ENCODE measurements around the gene TCEANC. TPM values are rescaled to one million over a fixed set of nuclear protein-coding genes. Genes with fewer than 3 reads are reported as not detected.
"Not testable (repeated sequence)": the region's sequence is repeated elsewhere in the genome, so short reads cannot be mapped to it uniquely, and the experiment has no call there.

TCEANC gene
- total RNA-seq, 2 experiments from 2014 or later: 4.3 to 4.6 TPM

DNA sequence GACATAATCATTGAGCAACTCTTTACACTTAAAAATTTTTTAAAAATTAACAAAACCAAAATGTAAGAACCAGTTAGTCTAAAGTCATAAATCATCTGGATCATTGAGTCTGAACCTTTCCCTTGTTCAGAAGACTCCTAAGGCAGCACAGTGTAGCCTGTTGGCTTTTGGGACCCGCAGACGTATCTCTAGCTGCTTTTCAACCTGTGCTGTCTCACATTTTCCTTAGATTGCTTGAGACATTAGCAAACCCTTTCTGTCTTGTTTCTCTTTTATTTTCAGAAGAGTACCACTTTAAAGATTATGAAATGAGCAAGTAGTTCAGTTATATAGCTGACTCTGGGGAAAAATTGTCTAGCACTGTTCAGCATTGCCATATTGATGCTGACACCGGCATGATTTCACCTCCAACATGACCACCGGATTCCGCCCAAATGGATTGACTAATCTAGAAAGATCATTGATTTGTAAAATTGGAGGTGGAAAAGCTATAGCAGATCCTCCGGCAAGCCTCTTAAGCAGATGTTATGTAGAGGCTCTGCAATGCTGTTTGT is 8.9 kb downstream of the TCEANC start:
- POLR2A ChIA-PET: interaction anchor here (0.8 to 2.0 kb wide), 6 partner anchors 8 to 368 kb away, joined by 3 to 31 read pairs (median 6); partner anchors contain the start of genes GEMIN8, OFD1, RAB9A and TCEANC

DNA sequence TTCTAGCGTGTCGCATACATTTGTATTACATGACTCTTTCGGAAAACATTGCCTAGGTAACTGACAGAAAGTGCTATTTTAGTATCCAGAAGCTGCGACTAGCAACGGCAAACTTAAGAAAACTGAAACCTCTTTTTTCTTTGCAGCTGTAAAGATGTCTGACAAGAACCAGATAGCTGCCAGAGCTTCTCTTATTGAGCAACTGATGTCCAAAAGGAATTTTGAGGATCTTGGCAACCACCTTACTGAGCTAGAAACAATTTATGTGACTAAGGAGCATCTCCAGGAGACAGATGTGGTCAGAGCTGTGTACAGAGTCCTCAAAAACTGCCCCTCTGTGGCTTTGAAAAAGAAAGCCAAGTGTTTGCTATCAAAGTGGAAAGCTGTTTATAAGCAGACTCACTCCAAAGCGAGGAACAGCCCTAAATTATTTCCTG is 9.4 kb downstream of the TCEANC start:
- Mint-ChIP-seq H3K4me3 (peak overlapping the region; percentile 43), H3K27ac (peak overlapping the region; percentile 67), H3K4me1 (peaks cover 26% of the 10 kb centered on the region), H3K27me3 (no peaks in the 10 kb centered on the region), H3K36me3 (ENCODE audit: low read depth) (peaks cover 18% of the 10 kb centered on the region), H3K9me3 (no peaks in the 10 kb centered on the region)
- ChIA-PET POLR2A (interaction anchor here (0.8 to 2.0 kb wide), 6 partner anchors 9 to 367 kb away, joined by 3 to 31 read pairs (median 6); partner anchors contain the start of genes GEMIN8, OFD1, RAB9A and TCEANC), CTCF (interaction anchor here (0.7 to 2.0 kb wide), 5 partner anchors 9 to 84 kb away, joined by 3 to 7 read pairs (median 4); partner anchors contain the start of gene TCEANC)
- no peak for DNase-seq

More for the DNA sequence above, 8.9 kb downstream of the TCEANC start:
- H3K36me3 Mint-ChIP-seq (ENCODE audit: low read depth): peaks cover 18% of the 10 kb centered on the region
- H3K27ac Mint-ChIP-seq: peak overlapping the region; percentile 67
- DNase-seq: no peak
- H3K4me1 Mint-ChIP-seq: peaks cover 26% of the 10 kb centered on the region
- peak overlapping the region; percentile 43 for H3K4me3 Mint-ChIP-seq
- H3K27me3 Mint-ChIP-seq: no peaks in the 10 kb centered on the region
- no peaks in the 10 kb centered on the region for H3K9me3 Mint-ChIP-seq
- CTCF ChIA-PET: interaction anchor here (1.0 to 2.0 kb wide), 4 partner anchors 9 to 85 kb away, joined by 3 to 7 read pairs (median 5); partner anchors contain the start of gene TCEANC

DNA sequence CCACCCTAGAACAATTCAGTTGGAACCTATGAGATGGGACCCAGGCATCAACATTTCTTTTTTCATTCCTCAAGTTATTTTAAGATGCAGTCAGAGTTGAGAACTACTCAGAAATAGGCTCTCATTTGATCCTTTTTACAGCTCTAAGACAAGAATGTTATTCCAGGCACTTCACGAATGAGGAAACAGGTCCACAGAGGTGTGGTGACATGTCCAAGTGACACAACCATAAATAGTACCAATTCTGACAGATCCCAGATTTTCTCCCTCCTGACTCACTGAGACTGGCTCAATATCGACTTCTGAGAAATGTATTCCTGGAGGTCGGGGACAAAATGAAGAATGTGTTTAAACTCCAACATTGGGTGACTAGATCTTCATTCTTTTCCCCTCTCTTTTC is 11.1 kb downstream of the TCEANC start:
- H3K27me3 Mint-ChIP-seq: no peaks in the 10 kb centered on the region

DNA sequence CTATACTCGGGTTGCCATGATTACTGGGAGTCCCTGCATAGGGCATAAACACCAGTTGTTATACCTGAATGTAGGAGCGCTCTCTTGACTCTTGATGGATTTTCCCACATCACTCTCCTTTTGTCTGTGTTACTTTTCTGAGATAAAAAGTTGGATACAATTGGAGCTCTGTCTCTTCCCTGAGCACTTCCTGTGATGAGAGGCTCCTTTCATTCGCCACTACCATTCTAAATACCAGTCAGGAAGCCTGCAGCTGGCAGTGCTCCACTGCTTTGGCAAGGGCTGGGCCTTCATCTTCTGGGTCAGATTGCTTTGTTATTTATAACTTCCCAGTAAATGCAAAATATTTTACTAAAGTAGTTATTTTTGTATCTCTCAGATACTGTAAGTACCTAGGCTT is 13.9 kb downstream of the TCEANC start:
- Mint-ChIP-seq H3K4me1 (peaks cover 21% of the 10 kb centered on the region), H3K27me3 (no peaks in the 10 kb centered on the region), H3K9me3 (no peaks in the 10 kb centered on the region), H3K27ac (no peak overlapping the region), H3K36me3 (ENCODE audit: low read depth) (peaks cover 17% of the 10 kb centered on the region), H3K4me3 (no peak overlapping the region)
- DNase-seq: no peak
- ChIA-PET CTCF (no interaction called here), POLR2A (no interaction called here)

More for the DNA sequence above, 11.1 kb downstream of the TCEANC start:
- H3K4me3 Mint-ChIP-seq: no peak overlapping the region
- peaks cover 24% of the 10 kb centered on the region for H3K4me1 Mint-ChIP-seq
- ChIA-PET CTCF (no interaction called here), POLR2A (no interaction called here)
- peaks cover 18% of the 10 kb centered on the region for H3K36me3 Mint-ChIP-seq (ENCODE audit: low read depth)
- no peaks in the 10 kb centered on the region for H3K9me3 Mint-ChIP-seq
- no peak overlapping the region for H3K27ac Mint-ChIP-seq
- no peak for DNase-seq

GRCh38 chrX:13667919-13668318 is 15.0 kb downstream of the TCEANC start:
- CTCF ChIA-PET: no interaction called here
- no peaks in the 10 kb centered on the region for H3K27me3 Mint-ChIP-seq
- H3K27ac Mint-ChIP-seq: no peak overlapping the region
- POLR2A ChIA-PET: no interaction called here
- H3K4me1 Mint-ChIP-seq: peaks cover 12% of the 10 kb centered on the region
- no peak overlapping the region for H3K4me3 Mint-ChIP-seq
- DNase-seq: no peak
- peaks cover 11% of the 10 kb centered on the region for H3K36me3 Mint-ChIP-seq (ENCODE audit: low read depth)
- no peaks in the 10 kb centered on the region for H3K9me3 Mint-ChIP-seq

DNA sequence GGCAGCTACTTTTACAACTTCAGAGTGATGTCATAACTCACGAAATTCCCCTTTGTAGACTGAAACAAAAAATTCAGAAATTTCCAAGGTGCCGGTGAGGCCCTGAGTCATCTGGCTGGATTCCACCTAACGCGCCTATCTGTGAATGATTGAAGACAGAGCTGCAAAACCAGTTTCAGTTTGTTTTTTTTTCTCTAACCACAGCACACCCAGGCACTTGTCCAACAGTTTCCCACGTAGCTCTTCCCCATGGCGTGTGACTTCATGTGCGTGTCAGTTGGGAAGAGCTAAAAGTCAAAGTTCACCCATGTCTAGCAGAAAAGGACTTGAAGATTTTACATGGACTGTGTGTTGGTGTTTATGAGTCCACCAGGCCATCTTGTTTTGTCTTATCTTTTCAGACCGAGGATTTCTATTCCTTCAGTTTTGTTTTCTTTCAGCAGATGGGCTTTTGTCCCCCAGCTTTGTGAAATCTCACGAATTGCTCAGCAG is 16.4 kb downstream of the TCEANC start:
- CTCF ChIA-PET: no interaction called here
- POLR2A ChIA-PET: interaction anchor here (0.7 to 2.1 kb wide), 6 partner anchors 19 to 360 kb away, joined by 3 to 8 read pairs (median 3); partner anchors contain the start of gene RAB9A

GRCh38 chrX:13669755-13670154 is 16.8 kb downstream of the TCEANC start:
- H3K27me3 Mint-ChIP-seq; H3K36me3 Mint-ChIP-seq (ENCODE audit: low read depth); CTCF ChIA-PET; H3K9me3 Mint-ChIP-seq; DNase-seq; H3K27ac Mint-ChIP-seq: not testable (repeated sequence)
- Mint-ChIP-seq H3K4me1 (peaks cover 12% of the 10 kb centered on the region), H3K4me3 (peak overlapping the region; percentile 44)
- POLR2A ChIA-PET: interaction anchor here (0.7 to 2.1 kb wide), 6 partner anchors 18 to 359 kb away, joined by 3 to 8 read pairs (median 3); partner anchors contain the start of gene RAB9A

More for the DNA sequence above, 16.4 kb downstream of the TCEANC start:
- Mint-ChIP-seq H3K27ac (peak overlapping the region; percentile 67), H3K27me3 (no peaks in the 10 kb centered on the region), H3K36me3 (ENCODE audit: low read depth) (peaks cover 7% of the 10 kb centered on the region), H3K4me3 (peak overlapping the region; percentile 44), H3K4me1 (peaks cover 12% of the 10 kb centered on the region), H3K9me3 (no peaks in the 10 kb centered on the region)
- DNase-seq: no peak

- no peak overlapping the region for H3K27ac Mint-ChIP-seq
- no peak for DNase-seq
- ChIA-PET POLR2A (interaction anchor here (1.2 to 2.1 kb wide), 3 partner anchors 18 to 65 kb away, joined by 3 to 8 read pairs (median 3); partner anchors contain the start of gene RAB9A), CTCF (no interaction called here)
- H3K4me1 Mint-ChIP-seq: peaks cover 12% of the 10 kb centered on the region
- H3K4me3 Mint-ChIP-seq: no peak overlapping the region
- no peaks in the 10 kb centered on the region for H3K27me3 Mint-ChIP-seq
- H3K9me3 Mint-ChIP-seq: no peaks in the 10 kb centered on the region
- H3K36me3 Mint-ChIP-seq (ENCODE audit: low read depth): peaks cover 7% of the 10 kb centered on the region
Observed at GRCh38 chrX:13670197-13670596, 17.3 kb downstream of the TCEANC start.

GRCh38 chrX:13673016-13673415 is 20.1 kb downstream of the TCEANC start:
- Mint-ChIP-seq H3K27ac (no peak overlapping the region), H3K9me3 (no peaks in the 10 kb centered on the region), H3K4me3 (no peak overlapping the region), H3K36me3 (ENCODE audit: low read depth) (peaks cover 7% of the 10 kb centered on the region), H3K27me3 (no peaks in the 10 kb centered on the region), H3K4me1 (peaks cover 9% of the 10 kb centered on the region)
- ChIA-PET POLR2A (no interaction called here), CTCF (interaction anchor here (0.7 kb wide), 1 partner anchor 11 kb away, joined by 3 read pairs; no protein-coding TSS in a partner anchor)
- DNase-seq: no peak

DNA sequence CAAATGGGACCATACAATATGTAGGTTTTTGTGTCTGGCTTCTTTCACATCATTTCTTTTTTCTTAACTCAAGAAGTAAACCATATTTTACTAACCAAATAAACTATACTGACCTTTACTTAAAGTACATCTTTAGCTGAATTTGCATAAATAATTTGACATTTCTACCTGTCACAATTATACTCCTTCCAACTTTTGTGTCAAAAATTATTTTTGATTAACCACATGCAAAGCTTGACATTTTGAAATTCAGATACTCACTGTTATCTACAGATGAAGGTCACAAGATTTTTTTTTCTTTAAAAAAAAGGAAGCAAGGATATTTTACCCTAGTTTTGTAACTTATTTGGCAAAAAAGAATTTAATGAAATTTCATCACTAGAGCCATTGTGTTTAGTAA is 23.9 kb downstream of the TCEANC start:
- H3K4me3 Mint-ChIP-seq: no peak overlapping the region
- DNase-seq: no peak
- no peaks in the 10 kb centered on the region for H3K9me3 Mint-ChIP-seq
- H3K4me1 Mint-ChIP-seq: peaks cover 3% of the 10 kb centered on the region
- H3K36me3 Mint-ChIP-seq (ENCODE audit: low read depth): no peaks in the 10 kb centered on the region
- no peak overlapping the region for H3K27ac Mint-ChIP-seq
- POLR2A ChIA-PET: no interaction called here
- CTCF ChIA-PET: no interaction called here
- no peaks in the 10 kb centered on the region for H3K27me3 Mint-ChIP-seq

DNA sequence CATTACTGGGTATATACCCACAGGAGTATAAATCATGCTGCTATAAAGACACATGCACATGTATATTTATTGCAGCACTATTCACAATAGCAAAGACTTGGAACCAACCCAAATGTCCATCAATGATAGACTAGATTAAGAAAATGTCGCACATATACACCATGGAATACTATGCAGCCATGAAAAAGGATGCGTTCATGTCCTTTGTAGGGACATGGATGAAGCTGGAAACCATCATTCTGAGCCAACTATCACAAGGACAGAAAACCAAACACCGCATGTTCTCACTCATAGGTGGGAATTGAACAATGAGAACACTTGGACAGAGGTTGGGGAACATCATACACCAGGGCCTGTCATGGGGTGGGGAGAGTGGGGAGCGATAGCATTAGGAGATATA is 26.8 kb downstream of the TCEANC start:
- H3K4me3 Mint-ChIP-seq; H3K4me1 Mint-ChIP-seq; DNase-seq; H3K27me3 Mint-ChIP-seq; H3K9me3 Mint-ChIP-seq; H3K36me3 Mint-ChIP-seq (ENCODE audit: low read depth); POLR2A ChIA-PET; H3K27ac Mint-ChIP-seq; CTCF ChIA-PET: not testable (repeated sequence)

- no peaks in the 10 kb centered on the region for H3K36me3 Mint-ChIP-seq (ENCODE audit: low read depth)
Observed at GRCh38 chrX:13681595-13681994, 28.7 kb downstream of the TCEANC start.

DNA sequence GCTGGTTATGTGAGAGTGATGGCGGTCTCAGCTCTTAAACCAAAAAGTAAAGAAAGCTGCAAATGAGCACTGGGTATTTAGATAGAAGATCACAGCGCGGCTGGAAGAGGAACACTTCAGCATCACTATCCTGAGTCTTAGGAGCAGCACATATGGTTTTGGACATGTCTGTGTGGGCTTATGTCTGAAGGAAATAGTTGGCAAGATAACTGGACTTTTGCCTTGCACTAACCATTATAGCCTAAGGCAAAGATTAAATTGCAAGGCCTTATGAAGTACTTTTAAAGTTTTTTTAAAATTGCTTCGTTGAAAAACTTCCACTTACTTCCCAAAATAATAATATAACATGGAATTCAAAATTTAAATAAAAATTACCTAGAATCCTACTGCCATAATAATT is 31.4 kb downstream of the TCEANC start:
- Mint-ChIP-seq H3K36me3 (ENCODE audit: low read depth) (no peaks in the 10 kb centered on the region), H3K27ac (no peak overlapping the region), H3K27me3 (no peaks in the 10 kb centered on the region), H3K4me1 (peaks cover 22% of the 10 kb centered on the region), H3K4me3 (no peak overlapping the region), H3K9me3 (no peaks in the 10 kb centered on the region)
- no peak for DNase-seq
- ChIA-PET POLR2A (no interaction called here), CTCF (no interaction called here)

More at GRCh38 chrX:13681595-13681994, 28.7 kb downstream of the TCEANC start:
- Mint-ChIP-seq H3K27me3 (no peaks in the 10 kb centered on the region), H3K9me3 (no peaks in the 10 kb centered on the region), H3K4me1 (peaks cover 11% of the 10 kb centered on the region), H3K27ac (no peak overlapping the region), H3K4me3 (no peak overlapping the region)
- no peak for DNase-seq
- ChIA-PET CTCF (no interaction called here), POLR2A (no interaction called here)
